SU-DHL-6 (cell line): ENCODE measurements around the gene SCG2.
"Not testable (repeated sequence)": the region's sequence is repeated elsewhere in the genome, so short reads cannot be mapped to it uniquely, and the experiment has no call there.

ENCODE experiments used
- H2AFZ ChIP-seq: fragments of 200-600 bp; sonication (generic); 2 replicates; pipeline ENCODE4 v1.6.1; 2014; ENCODE audit warnings: low read depth, mild to moderate bottlenecking, moderate library complexity, mixed read lengths, antibody characterized with exemption, low read length; ENCODE audit not compliant: severe bottlenecking
- H3F3A ChIP-seq: fragments of 200-600 bp; shearing (Covaris generic); 2 replicates; pipeline ENCODE4 v1.6.0; 2016; ENCODE audit warnings: antibody characterized with exemption, mild to moderate bottlenecking; ENCODE audit not compliant: insufficient read depth
- H3K27ac ChIP-seq: fragments of 200-600 bp; sonication (generic); 2 replicates; pipeline ENCODE4 v1.5.1; 2016; ENCODE audit warnings: low read depth, mild to moderate bottlenecking, low read length, moderate library complexity, mixed read lengths
- H3K27me3 ChIP-seq: fragments of 200-600 bp; sonication (generic), shearing (Covaris generic); 2 replicates; pipeline ENCODE4 v1.6.0; 2014; ENCODE audit warnings: mild to moderate bottlenecking, low read length
- H3K36me3 ChIP-seq: fragments of 200-600 bp; sonication (generic); 2 replicates; pipeline ENCODE4 v1.6.1; 2014; ENCODE audit warnings: mild to moderate bottlenecking, low read length, mixed read lengths
- H3K4me2 ChIP-seq: fragments of 300-600, 200-600 bp; shearing (Covaris generic), sonication (generic); 2 replicates; pipeline ENCODE4 v1.6.0; 2014; ENCODE audit warnings: low read length, low read depth, mild to moderate bottlenecking; ENCODE audit not compliant: poor library complexity, severe bottlenecking
- H3K4me3 ChIP-seq: fragments of 200-600 bp; sonication (generic); 2 replicates; pipeline ENCODE4 v1.5.1; 2014; ENCODE audit warnings: antibody characterized with exemption, low read length, mild to moderate bottlenecking, mixed read lengths; ENCODE audit not compliant: insufficient read depth, poor library complexity, severe bottlenecking
- H3K79me2 ChIP-seq: fragments of 200-600 bp; sonication (generic); 2 replicates; pipeline ENCODE4 v1.6.1; 2014; ENCODE audit warnings: mild to moderate bottlenecking, low read length, moderate library complexity; ENCODE audit not compliant: insufficient read depth
- H3K9ac ChIP-seq: fragments of 200-600 bp; sonication (generic); 2 replicates; pipeline ENCODE4 v1.7.0; 2014; ENCODE audit warnings: mild to moderate bottlenecking, low read length
- H3K9me2 ChIP-seq: fragments of 200-600 bp; sonication (generic); replicated peaks from 2 replicates; pipeline ENCODE4 v1.6.1; 2014; ENCODE audit warnings: low read length; ENCODE audit not compliant: insufficient read depth
- H3K9me3 ChIP-seq: fragments of 200-600 bp; sonication (generic); 2 replicates; pipeline ENCODE4 v1.6.1; 2014; ENCODE audit warnings: low read length, mixed read lengths; ENCODE audit not compliant: insufficient read depth
- H4K20me1 ChIP-seq: fragments of 200-600 bp; sonication (generic); 2 replicates; pipeline ENCODE4 v1.6.1; 2014; ENCODE audit warnings: low read depth, mild to moderate bottlenecking, antibody characterized with exemption, low read length, moderate library complexity, mixed read lengths
- CTCF ChIP-seq: fragments of 200-600 bp; sonication (generic); IDR thresholded peaks from one replicate; pipeline ENCODE4 v1.5.1; 2017; ENCODE audit warnings: antibody characterized with exemption, mild to moderate bottlenecking, low read length, moderate library complexity; ENCODE audit not compliant: insufficient read depth, poor library complexity, severe bottlenecking
- EZH2phosphoT487 ChIP-seq: fragments of 200-600 bp; sonication (generic), shearing (Covaris generic); conservative IDR thresholded peaks from 2 replicates; pipeline ENCODE4 v1.6.1; 2018; ENCODE audit warnings: mild to moderate bottlenecking, antibody characterized with exemption, low read length, moderate library complexity, mixed read lengths

The SCG2 gene

GRCh38 chr2:223596208-223596607 lies 6.0 kb downstream of the SCG2 start:
- Histone ChIP-seq H3K79me2 (no peaks in the 10 kb centered on the region), H3K36me3 (no peaks in the 10 kb centered on the region), H3K27ac (no peak overlapping the region), H3K9me2 (no peaks in the 10 kb centered on the region), H2AFZ (no peak overlapping the region), H3K9me3 (no peaks in the 10 kb centered on the region), H3K27me3 (no peaks in the 10 kb centered on the region), H3F3A (no peaks in the 10 kb centered on the region), H4K20me1 (no peaks in the 10 kb centered on the region), H3K9ac (no peak overlapping the region), H3K4me3 (no peak overlapping the region), H3K4me2 (no peak overlapping the region)
- no peak for TF ChIP-seq CTCF
- no peak for TF ChIP-seq EZH2phosphoT487

GRCh38 chr2:223594831-223595230 lies 7.3 kb downstream of the SCG2 start:
- TF ChIP-seq EZH2phosphoT487, result no peak
- TF ChIP-seq CTCF, result no peak
- H3K9me2 ChIP-seq, result no peaks in the 10 kb centered on the region
- no peaks in the 10 kb centered on the region for H3K27me3 ChIP-seq
- H3F3A ChIP-seq, result no peaks in the 10 kb centered on the region
- no peak overlapping the region for H3K4me2 ChIP-seq
- no peaks in the 10 kb centered on the region for H3K79me2 ChIP-seq
- H3K9me3 ChIP-seq, result no peaks in the 10 kb centered on the region
- no peaks in the 10 kb centered on the region for H3K36me3 ChIP-seq
- H3K9ac ChIP-seq, result no peak overlapping the region
- no peak overlapping the region for H3K4me3 ChIP-seq
- H2AFZ ChIP-seq, result no peak overlapping the region
- no peaks in the 10 kb centered on the region for H4K20me1 ChIP-seq
- no peak overlapping the region for H3K27ac ChIP-seq

- no peak overlapping the region for H3K4me2 ChIP-seq
- H3K27me3 ChIP-seq, result no peaks in the 10 kb centered on the region
- no peak overlapping the region for H3K27ac ChIP-seq
- no peak overlapping the region for H3K9ac ChIP-seq
- H3K36me3 ChIP-seq, result no peaks in the 10 kb centered on the region
- H3K79me2 ChIP-seq, result no peaks in the 10 kb centered on the region
- TF ChIP-seq CTCF (no peak), EZH2phosphoT487 (no peak)
- no peaks in the 10 kb centered on the region for H3K9me2 ChIP-seq
- no peak overlapping the region for H2AFZ ChIP-seq
- no peaks in the 10 kb centered on the region for H3F3A ChIP-seq
- H3K9me3 ChIP-seq, result no peaks in the 10 kb centered on the region
- H4K20me1 ChIP-seq, result no peaks in the 10 kb centered on the region
- H3K4me3 ChIP-seq, result no peak overlapping the region
Observed at GRCh38 chr2:223594259-223594658, 7.9 kb downstream of the SCG2 start.

- not testable (repeated sequence) for H3K27ac ChIP-seq, H3K9me3 ChIP-seq, H4K20me1 ChIP-seq, H3K36me3 ChIP-seq, H3K9me2 ChIP-seq, H3K4me2 ChIP-seq, H3K79me2 ChIP-seq, H3F3A ChIP-seq, H3K4me3 ChIP-seq, H3K9ac ChIP-seq, H3K27me3 ChIP-seq, H2AFZ ChIP-seq
Observed at GRCh38 chr2:223592689-223593088, 9.5 kb downstream of the SCG2 start.
